Measurements from ENCODE around the gene FYN. TPM values are rescaled to one million over a fixed set of nuclear protein-coding genes. Genes with fewer than 3 reads are reported as not detected.
A peak's percentile ranks its signal among the peaks of the same experiment; 100 is the strongest.

Gene FYN
- total RNA-seq, 4 donors from 2014 or later, result 55.3 to 249 (median 74.3) TPM

DNA sequence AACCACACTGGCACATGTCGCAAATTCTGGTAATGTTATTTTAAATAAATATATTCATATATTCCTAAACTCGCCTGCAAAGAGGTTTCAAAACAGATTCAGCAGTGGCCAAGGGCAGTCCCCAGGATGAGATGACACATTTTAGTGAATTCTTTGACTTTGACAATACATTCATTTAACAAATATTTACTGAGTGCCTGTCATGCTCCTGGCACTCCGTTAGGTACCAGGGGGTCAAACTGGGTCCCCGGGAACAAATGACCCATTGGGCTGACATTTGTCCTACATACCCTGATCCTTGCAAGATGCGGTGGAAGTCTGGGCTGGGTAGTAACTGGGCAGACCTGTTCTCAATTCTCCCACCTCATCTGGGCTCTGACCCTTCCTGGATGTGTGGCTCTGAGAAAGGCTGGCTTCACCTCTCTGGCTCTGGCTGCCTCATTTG lies 74.9 kb downstream of the FYN start:
- no peaks in the 10 kb centered on the region for H3K9me3 ChIP-seq
- H3K36me3 ChIP-seq, result no peaks in the 10 kb centered on the region
- no peak for TF ChIP-seq POLR2A (IDR thresholded peaks at IDR 0.05)
- TF ChIP-seq, protein P1, sequence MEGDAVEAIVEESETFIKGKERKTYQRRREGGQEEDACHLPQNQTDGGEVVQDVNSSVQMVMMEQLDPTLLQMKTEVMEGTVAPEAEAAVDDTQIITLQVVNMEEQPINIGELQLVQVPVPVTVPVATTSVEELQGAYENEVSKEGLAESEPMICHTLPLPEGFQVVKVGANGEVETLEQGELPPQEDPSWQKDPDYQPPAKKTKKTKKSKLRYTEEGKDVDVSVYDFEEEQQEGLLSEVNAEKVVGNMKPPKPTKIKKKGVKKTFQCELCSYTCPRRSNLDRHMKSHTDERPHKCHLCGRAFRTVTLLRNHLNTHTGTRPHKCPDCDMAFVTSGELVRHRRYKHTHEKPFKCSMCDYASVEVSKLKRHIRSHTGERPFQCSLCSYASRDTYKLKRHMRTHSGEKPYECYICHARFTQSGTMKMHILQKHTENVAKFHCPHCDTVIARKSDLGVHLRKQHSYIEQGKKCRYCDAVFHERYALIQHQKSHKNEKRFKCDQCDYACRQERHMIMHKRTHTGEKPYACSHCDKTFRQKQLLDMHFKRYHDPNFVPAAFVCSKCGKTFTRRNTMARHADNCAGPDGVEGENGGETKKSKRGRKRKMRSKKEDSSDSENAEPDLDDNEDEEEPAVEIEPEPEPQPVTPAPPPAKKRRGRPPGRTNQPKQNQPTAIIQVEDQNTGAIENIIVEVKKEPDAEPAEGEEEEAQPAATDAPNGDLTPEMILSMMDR (IDR thresholded peaks at IDR 0.05), result no peak
- no peaks in the 10 kb centered on the region for H3K4me1 ChIP-seq
- no peaks in the 10 kb centered on the region for H3K27me3 ChIP-seq
- DNase-seq, result no peak
- no peak overlapping the region for H3K27ac ChIP-seq
- no peak overlapping the region for H3K4me3 ChIP-seq

DNA sequence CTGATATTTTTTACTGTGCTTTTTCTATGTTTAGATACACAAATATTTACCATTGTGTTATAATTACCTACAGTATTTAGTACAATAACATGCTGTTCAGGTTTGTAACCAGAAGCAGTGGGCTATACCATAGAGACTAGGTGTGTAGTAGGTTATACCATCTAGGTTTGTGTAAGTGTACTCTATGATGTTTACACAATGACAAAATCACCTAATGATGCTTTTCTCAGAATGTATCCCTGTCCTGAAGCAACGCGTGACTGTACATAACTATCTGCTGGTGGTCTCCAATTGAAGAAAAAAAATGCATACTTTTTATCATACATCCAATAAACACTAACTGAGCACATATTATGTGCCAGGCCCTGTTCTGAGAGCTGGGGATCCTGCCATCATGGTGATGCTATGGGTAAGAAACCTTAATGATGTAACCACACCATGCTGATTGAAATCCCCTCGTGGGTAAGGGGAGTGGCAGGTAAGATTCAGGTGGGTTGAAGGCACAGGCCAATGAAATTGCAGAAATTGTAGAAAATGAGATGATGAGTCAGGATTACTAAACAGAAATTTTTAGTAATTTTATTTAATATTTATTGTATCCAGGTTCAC lies 76.8 kb downstream of the FYN start:
- no peaks in the 10 kb centered on the region for H3K36me3 ChIP-seq
- no peak for TF ChIP-seq POLR2A (IDR thresholded peaks at IDR 0.05)
- TF ChIP-seq, protein P1 (IDR thresholded peaks at IDR 0.05), result no peak
- no peaks in the 10 kb centered on the region for H3K4me1 ChIP-seq
- no peak for DNase-seq
- H3K9me3 ChIP-seq, result no peaks in the 10 kb centered on the region
- H3K27ac ChIP-seq, result no peak overlapping the region
- H3K4me3 ChIP-seq, result no peak overlapping the region
- H3K27me3 ChIP-seq, result no peaks in the 10 kb centered on the region

DNA sequence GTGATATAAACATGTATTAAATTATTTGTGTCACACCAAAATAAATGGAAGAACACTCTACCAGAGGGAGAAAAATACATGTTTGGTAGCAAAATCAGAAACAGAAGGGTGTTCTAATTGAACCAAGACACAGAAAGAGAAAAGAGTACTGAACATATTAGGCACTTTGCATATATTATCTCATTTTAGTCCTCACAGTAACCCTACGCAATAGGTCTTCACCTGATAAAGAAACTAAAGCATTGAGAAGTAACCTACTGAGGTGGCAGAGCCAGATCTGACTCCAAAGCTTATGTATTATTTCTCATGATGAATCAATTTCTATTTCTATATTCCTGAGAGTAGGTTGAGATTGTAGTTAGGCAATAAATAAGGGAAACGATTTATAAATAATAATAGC lies 77.7 kb downstream of the FYN start:
- Histone ChIP-seq H3K36me3 (no peaks in the 10 kb centered on the region), H3K9me3 (no peaks in the 10 kb centered on the region), H3K27me3 (no peaks in the 10 kb centered on the region), H3K4me3 (no peak overlapping the region), H3K27ac (peak overlapping the region in 3 of 4 donors; percentile 60 to 70 (median 60)), H3K4me1 (no peaks in the 10 kb centered on the region)
- no peak for DNase-seq
- no peak for TF ChIP-seq POLR2A (IDR thresholded peaks at IDR 0.05)
- TF ChIP-seq, protein P1 (IDR thresholded peaks at IDR 0.05), result no peak

DNA sequence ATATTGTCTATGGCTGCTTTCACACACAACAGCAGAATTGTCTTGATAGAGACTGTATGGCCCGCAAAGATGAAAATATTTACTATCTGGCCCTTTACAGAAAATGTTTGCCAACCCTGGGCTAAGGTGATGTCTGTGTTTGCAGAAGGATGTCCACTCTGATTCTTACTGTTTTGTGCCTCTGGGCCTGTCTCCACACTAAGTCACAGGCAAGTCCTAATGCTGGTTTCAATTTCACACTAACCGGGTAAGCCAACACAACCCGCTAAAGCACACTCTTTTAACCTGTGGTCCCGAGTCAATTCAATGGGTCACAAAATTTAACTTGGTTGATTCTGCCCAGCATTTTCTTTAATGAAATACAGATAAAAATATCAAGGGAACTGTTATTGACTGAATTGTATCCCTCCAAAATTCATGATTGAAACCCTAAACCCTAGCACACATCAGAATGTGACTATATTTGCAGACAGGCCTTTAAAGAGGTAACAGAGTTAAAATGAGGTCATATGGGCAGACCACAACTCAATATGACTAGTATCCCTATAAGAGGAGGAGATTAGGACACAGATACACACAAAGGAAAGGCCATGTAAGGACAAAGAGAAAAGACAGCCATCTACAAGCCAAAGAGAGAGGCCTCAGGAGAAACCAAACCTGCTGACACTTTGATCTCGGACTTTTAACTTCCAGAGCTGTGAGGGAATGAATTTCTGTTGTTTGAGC lies 78.4 kb downstream of the FYN start:
- Histone ChIP-seq H3K4me3 (no peak overlapping the region), H3K27me3 (no peaks in the 10 kb centered on the region), H3K36me3 (no peaks in the 10 kb centered on the region), H3K27ac (peak overlapping the region; percentile 60 to 70 (median 61)), H3K4me1 (no peaks in the 10 kb centered on the region), H3K9me3 (no peaks in the 10 kb centered on the region)
- DNase-seq, result no peak
- TF ChIP-seq, protein P1 (IDR thresholded peaks at IDR 0.05), result no peak
- TF ChIP-seq POLR2A (IDR thresholded peaks at IDR 0.05), result no peak

DNA sequence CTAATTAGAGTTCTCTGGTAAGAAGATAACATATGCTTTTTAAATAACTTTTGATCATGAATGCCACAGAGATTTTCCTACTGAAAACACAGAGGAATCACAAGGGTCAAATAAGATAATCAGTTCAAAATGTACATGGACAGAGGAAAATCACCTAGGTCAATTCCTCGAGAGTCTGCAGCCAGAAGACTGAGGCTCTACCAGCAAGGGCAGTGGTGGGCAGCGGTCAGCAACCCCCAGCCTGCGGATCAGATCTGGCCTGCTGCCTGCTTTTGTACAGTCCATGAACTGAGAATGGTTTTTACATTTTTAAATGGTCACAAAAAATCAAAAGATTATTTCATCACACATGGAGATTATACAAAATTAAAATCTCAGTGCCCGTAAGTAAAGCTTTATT lies 79.0 kb downstream of the FYN start:
- DNase-seq, result no peak

More for the DNA sequence above, 79.0 kb downstream of the FYN start:
- no peaks in the 10 kb centered on the region for H3K36me3 ChIP-seq
- TF ChIP-seq, protein P1 (IDR thresholded peaks at IDR 0.05), result no peak
- no peak for TF ChIP-seq POLR2A (IDR thresholded peaks at IDR 0.05)
- no peaks in the 10 kb centered on the region for H3K27me3 ChIP-seq
- no peaks in the 10 kb centered on the region for H3K9me3 ChIP-seq
- H3K4me3 ChIP-seq, result no peak overlapping the region
- H3K4me1 ChIP-seq, result peaks cover 0 to 4% (median 0%) of the 10 kb centered on the region in 4 donors
- peak overlapping the region; percentile 60 to 70 (median 61) for H3K27ac ChIP-seq
